NT2/D1 (cell line): ENCODE measurements around the gene COMMD10.

Experiments used
- DNase-seq: peaks from one replicate; pipeline ENCODE4 v3.0.0-alpha.2; 2011; ENCODE audit warnings: low read depth, low spot score
- H3K27me3 ChIP-seq: 2 replicates; pipeline ENCODE4 v1.6.0; 2011; ENCODE audit warnings: mild to moderate bottlenecking; ENCODE audit not compliant: insufficient read length, insufficient read depth
- H3K36me3 ChIP-seq: 2 replicates; pipeline ENCODE4 v1.6.1; 2011; ENCODE audit warnings: mild to moderate bottlenecking, low read length, mixed read lengths; ENCODE audit not compliant: insufficient read depth, insufficient read length
- H3K4me1 ChIP-seq: 2 replicates; pipeline ENCODE4 v1.5.1; 2011; ENCODE audit not compliant: insufficient read depth, insufficient read length
- H3K4me3 ChIP-seq: 2 replicates; pipeline ENCODE4 v1.5.1; 2011; ENCODE audit warnings: low read depth; ENCODE audit not compliant: insufficient read length
- H3K9ac ChIP-seq: 2 replicates; pipeline ENCODE4 v1.6.0; 2011; ENCODE audit warnings: low read depth; ENCODE audit not compliant: insufficient read length
- H3K9me3 ChIP-seq: 2 replicates; pipeline ENCODE4 v1.5.1; 2011; ENCODE audit warnings: mild to moderate bottlenecking, low read length; ENCODE audit not compliant: insufficient read depth
- SUZ12 ChIP-seq: IDR thresholded peaks from 2 replicates; pipeline ENCODE4 v1.6.1; 2011; ENCODE audit not compliant: insufficient read length, insufficient read depth; ENCODE audit errors: extremely low read depth
- YY1 ChIP-seq: IDR thresholded peaks from 2 replicates; pipeline ENCODE4 v1.6.1; 2011; ENCODE audit not compliant: insufficient read length, insufficient read depth
- ZNF274 ChIP-seq: IDR thresholded peaks from 2 replicates; pipeline ENCODE4 v1.6.1; 2011; ENCODE audit warnings: mild to moderate bottlenecking, low read depth, low read length

Gene COMMD10

GRCh38 chr5:116318091-116318854 is 233.4 kb downstream of the COMMD10 start:
- Histone ChIP-seq H3K27me3 (no peaks in the 10 kb centered on the region), H3K4me1 (no peaks in the 10 kb centered on the region), H3K36me3 (no peaks in the 10 kb centered on the region), H3K9me3 (no peaks in the 10 kb centered on the region), H3K4me3 (no peak overlapping the region), H3K9ac (no peak overlapping the region)
- TF ChIP-seq YY1 (no peak), SUZ12 (no peak), ZNF274 (no peak)
- no peak for DNase-seq

- H3K9ac ChIP-seq: no peak overlapping the region
- H3K4me1 ChIP-seq: no peaks in the 10 kb centered on the region
- H3K4me3 ChIP-seq: no peak overlapping the region
- H3K36me3 ChIP-seq: no peaks in the 10 kb centered on the region
- DNase-seq: no peak
- H3K9me3 ChIP-seq: no peaks in the 10 kb centered on the region
- no peak for TF ChIP-seq YY1
- no peak for TF ChIP-seq ZNF274
- no peak for TF ChIP-seq SUZ12
- no peaks in the 10 kb centered on the region for H3K27me3 ChIP-seq
Measured at GRCh38 chr5:116320486-116320885, 235.7 kb downstream of the COMMD10 start.

- Histone ChIP-seq H3K9ac (no peak overlapping the region), H3K36me3 (no peaks in the 10 kb centered on the region), H3K27me3 (no peaks in the 10 kb centered on the region), H3K4me1 (no peaks in the 10 kb centered on the region), H3K4me3 (no peak overlapping the region), H3K9me3 (peaks cover 13% of the 10 kb centered on the region; the same call in 1 of the 2 replicates)
- no peak for TF ChIP-seq YY1
- TF ChIP-seq SUZ12: no peak
- TF ChIP-seq ZNF274: no peak
- no peak for DNase-seq
Measured at GRCh38 chr5:116329503-116329902, 244.7 kb downstream of the COMMD10 start.

GRCh38 chr5:116340799-116341198 is 256.0 kb downstream of the COMMD10 start:
- Histone ChIP-seq H3K27me3 (no peaks in the 10 kb centered on the region), H3K36me3 (no peaks in the 10 kb centered on the region), H3K9ac (no peak overlapping the region), H3K4me1 (no peaks in the 10 kb centered on the region), H3K9me3 (no peaks in the 10 kb centered on the region), H3K4me3 (no peak overlapping the region)
- DNase-seq: no peak
- TF ChIP-seq SUZ12 (no peak), ZNF274 (no peak), YY1 (no peak)
